Measurements from ENCODE around the gene TRAT1. TPM values are rescaled to one million over a fixed set of nuclear protein-coding genes. Genes with fewer than 3 reads are reported as not detected.

TRAT1 gene
- total and polyA plus RNA-seq, 10 donors = 2.2 to 20.5 (median 10.1) TPM

DNA sequence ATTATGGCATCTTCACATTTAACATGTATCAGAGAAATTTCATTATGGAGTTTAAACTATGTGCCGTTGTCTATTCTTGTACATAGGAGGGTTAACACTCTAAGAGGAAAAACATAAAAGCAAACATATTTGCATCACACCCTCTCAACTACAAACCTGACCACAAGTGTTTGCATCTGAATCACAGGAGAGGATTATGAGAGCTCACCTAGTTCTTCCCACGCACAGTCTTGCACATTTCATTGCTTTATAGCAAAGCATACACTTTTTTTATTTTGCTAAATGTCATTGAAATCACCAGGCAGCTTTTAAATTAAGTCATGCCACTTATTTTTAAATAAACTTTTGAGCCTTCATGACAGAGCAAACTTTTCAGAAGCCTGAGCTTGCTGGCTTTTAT, 12.5 kb downstream of the TRAT1 start:
- H3K27ac ChIP-seq = peak overlapping the region in 6 of 8 donors; percentile 1 to 61 (median 34)
- H3K9me3 ChIP-seq = no peaks in the 10 kb centered on the region
- H3K27me3 ChIP-seq (replicated peaks in 1 of 7) = no peaks in the 10 kb centered on the region
- no peak for DNase-seq
- H3K4me1 ChIP-seq = peaks cover 0 to 19% (median 0%) of the 10 kb centered on the region in 6 donors
- TF ChIP-seq POLR2A (IDR thresholded peaks at IDR 0.05) (no peak), POLR2AphosphoS5 (IDR thresholded peaks at IDR 0.05) (no peak)
- TF ChIP-seq, protein P1, sequence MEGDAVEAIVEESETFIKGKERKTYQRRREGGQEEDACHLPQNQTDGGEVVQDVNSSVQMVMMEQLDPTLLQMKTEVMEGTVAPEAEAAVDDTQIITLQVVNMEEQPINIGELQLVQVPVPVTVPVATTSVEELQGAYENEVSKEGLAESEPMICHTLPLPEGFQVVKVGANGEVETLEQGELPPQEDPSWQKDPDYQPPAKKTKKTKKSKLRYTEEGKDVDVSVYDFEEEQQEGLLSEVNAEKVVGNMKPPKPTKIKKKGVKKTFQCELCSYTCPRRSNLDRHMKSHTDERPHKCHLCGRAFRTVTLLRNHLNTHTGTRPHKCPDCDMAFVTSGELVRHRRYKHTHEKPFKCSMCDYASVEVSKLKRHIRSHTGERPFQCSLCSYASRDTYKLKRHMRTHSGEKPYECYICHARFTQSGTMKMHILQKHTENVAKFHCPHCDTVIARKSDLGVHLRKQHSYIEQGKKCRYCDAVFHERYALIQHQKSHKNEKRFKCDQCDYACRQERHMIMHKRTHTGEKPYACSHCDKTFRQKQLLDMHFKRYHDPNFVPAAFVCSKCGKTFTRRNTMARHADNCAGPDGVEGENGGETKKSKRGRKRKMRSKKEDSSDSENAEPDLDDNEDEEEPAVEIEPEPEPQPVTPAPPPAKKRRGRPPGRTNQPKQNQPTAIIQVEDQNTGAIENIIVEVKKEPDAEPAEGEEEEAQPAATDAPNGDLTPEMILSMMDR (IDR thresholded peaks at IDR 0.05 in 8 of 11, conservative IDR thresholded peaks at IDR 0.05 in 3 of 11) = no peak
- intact Hi-C loops (cut with DNase I; ENCODE audit: low total_unique reads) = no loop called here
- WGBS, 5 donors = 66 to 80% (median 75%) methylated on average over 2 of the region's 2 CpGs
- no peaks in the 10 kb centered on the region for H3K36me3 ChIP-seq
- H3K4me3 ChIP-seq = peak overlapping the region in 1 of 8 donors; percentile 22

DNA sequence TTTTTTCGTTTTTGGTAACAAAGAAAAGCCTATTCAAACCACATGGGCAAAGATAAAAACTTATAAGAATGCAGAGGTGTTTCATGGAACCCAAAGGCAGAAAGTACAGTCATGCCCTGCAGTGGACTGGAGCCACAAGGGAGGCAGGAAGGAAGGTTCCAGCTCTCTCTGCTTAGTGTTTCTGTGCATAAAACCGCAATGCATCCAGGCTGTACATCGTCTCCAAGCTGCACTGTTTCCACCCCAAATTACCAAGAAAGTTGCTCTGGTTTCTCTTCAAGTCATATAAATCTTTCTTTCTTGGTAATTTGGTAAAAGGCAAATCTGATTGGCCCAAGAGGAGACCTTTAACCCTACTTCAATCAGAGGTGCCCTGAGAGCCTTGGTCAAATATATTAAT, 15.8 kb downstream of the TRAT1 start:
- intact Hi-C loops (cut with DNase I; ENCODE audit: low total_unique reads) = no loop called here
- DNase-seq = no peak
- H3K27me3 ChIP-seq (replicated peaks in 1 of 7) = no peaks in the 10 kb centered on the region
- H3K4me3 ChIP-seq = no peak overlapping the region
- 51 to 66% (median 56%) methylated on average over 3 of the region's 3 CpGs for WGBS, 5 donors
- no peaks in the 10 kb centered on the region for H3K9me3 ChIP-seq
- no peak overlapping the region for H3K27ac ChIP-seq
- TF ChIP-seq POLR2AphosphoS5 (IDR thresholded peaks at IDR 0.05) (no peak), POLR2A (IDR thresholded peaks at IDR 0.05) (no peak)
- TF ChIP-seq, protein P1 (IDR thresholded peaks at IDR 0.05 in 8 of 11, conservative IDR thresholded peaks at IDR 0.05 in 3 of 11) = no peak
- peaks cover 0 to 13% (median 0%) of the 10 kb centered on the region in 6 donors for H3K4me1 ChIP-seq
- no peaks in the 10 kb centered on the region for H3K36me3 ChIP-seq

DNA sequence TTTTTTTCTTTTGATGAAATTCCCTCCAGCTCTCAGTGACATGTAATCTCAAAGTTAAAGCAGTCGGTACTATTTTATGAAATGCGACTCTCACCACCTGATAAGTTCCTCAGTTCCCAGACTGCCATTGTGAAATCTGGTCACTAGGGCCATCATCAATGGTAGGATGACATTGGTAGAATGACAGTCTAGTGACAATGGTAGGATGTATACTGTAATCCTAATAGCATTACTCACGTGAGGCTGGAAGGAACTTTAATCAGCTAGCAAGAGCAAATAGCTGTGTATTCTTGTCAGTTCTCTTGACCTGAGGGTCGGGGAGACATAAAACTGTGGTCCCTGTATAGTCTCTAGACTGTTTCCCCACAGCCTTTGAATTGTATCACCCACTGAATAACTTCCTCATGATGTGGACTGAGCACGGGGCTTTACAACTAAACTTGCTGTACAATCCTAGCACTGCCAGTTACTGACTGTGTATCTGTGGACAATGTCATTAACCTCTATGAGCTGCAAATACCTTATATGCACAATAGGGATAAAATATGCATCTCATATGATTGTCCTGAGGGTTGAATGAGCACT, 23.2 kb downstream of the TRAT1 start:
- Histone ChIP-seq H3K27ac (no peak overlapping the region), H3K27me3 (replicated peaks in 1 of 7) (no peaks in the 10 kb centered on the region), H3K36me3 (peaks cover 0 to 5% (median 0%) of the 10 kb centered on the region in 6 donors), H3K4me1 (no peaks in the 10 kb centered on the region), H3K4me3 (no peak overlapping the region), H3K9me3 (no peaks in the 10 kb centered on the region)
- TF ChIP-seq POLR2AphosphoS5 (IDR thresholded peaks at IDR 0.05) = no peak
- TF ChIP-seq, protein P1 (IDR thresholded peaks at IDR 0.05 in 8 of 11, conservative IDR thresholded peaks at IDR 0.05 in 3 of 11) = no peak
- TF ChIP-seq POLR2A (IDR thresholded peaks at IDR 0.05) = no peak
- intact Hi-C loops (cut with DNase I; ENCODE audit: low total_unique reads) = no loop called here
- DNase-seq = no peak
- 68 to 88% (median 85%) methylated on average over 5 of the region's 5 CpGs for WGBS, 5 donors

DNA sequence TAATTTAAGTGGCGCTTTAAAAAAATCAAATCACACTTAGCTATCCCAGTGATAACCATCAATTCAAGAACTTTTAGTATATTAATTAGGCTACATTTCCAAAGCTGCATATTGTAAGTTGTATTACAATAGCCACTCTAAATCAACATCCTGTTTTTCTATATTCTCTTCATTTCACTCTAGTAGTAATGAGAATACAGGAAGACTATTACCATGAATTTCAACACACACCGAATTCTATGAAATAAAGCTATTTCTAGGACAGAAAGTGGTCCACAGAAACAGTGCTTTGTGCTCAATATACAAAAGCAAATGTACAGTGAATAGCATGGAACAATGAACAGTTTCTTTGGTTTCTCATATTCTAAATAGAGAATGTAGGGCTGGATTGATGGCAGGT, 24.6 kb downstream of the TRAT1 start:
- Histone ChIP-seq H3K36me3 (peaks cover 0 to 5% (median 0%) of the 10 kb centered on the region in 6 donors), H3K27me3 (replicated peaks in 1 of 7) (no peaks in the 10 kb centered on the region), H3K9me3 (no peaks in the 10 kb centered on the region), H3K4me3 (no peak overlapping the region), H3K4me1 (peaks cover 0 to 7% (median 0%) of the 10 kb centered on the region in 6 donors), H3K27ac (no peak overlapping the region)
- WGBS, 5 donors = 72 to 78% (median 76%) methylated on average over 2 of the region's 2 CpGs
- TF ChIP-seq POLR2A (IDR thresholded peaks at IDR 0.05) (no peak), POLR2AphosphoS5 (IDR thresholded peaks at IDR 0.05) (no peak)
- TF ChIP-seq, protein P1 (IDR thresholded peaks at IDR 0.05 in 8 of 11, conservative IDR thresholded peaks at IDR 0.05 in 3 of 11) = no peak
- intact Hi-C loops (cut with DNase I; ENCODE audit: low total_unique reads) = no loop called here
- DNase-seq = no peak

All from spleen (tissue), 11 donors.